Muscle of leg (tissue), 11 donors: ENCODE data around the gene MBTPS1. TPM values are rescaled to one million over a fixed set of nuclear protein-coding genes. Genes with fewer than 3 reads are reported as not detected.

Experiments used
- DNase-seq: peaks from one replicate; pipeline ENCODE4 v3.0.0; 2013
- H3K27ac ChIP-seq: one replicate; pipeline ENCODE4 v1.5.1; 2013; ENCODE audit warnings: mild to moderate bottlenecking, low read length, control low read depth
- H3K27me3 ChIP-seq: one replicate; pipeline ENCODE4 v1.6.1; 2013; ENCODE audit warnings: low read length; ENCODE audit not compliant: control insufficient read depth, insufficient read depth
- H3K36me3 ChIP-seq: one replicate; pipeline ENCODE4 v1.6.1; 2013; ENCODE audit warnings: low read length; ENCODE audit not compliant: control insufficient read depth, insufficient read depth
- H3K4me1 ChIP-seq: one replicate; pipeline ENCODE4 v1.6.1; 2013; ENCODE audit warnings: low read length; ENCODE audit not compliant: control insufficient read depth, insufficient read depth
- H3K4me3 ChIP-seq: one replicate; pipeline ENCODE4 v1.5.1; 2013; ENCODE audit warnings: low read length, control low read depth
- H3K9me3 ChIP-seq: replicated peaks from 2 replicates; pipeline ENCODE4 v1.6.1; 2013; ENCODE audit warnings: low read depth, low read length; ENCODE audit not compliant: control insufficient read depth
- WGBS: methylation state at CpG from one replicate; pipeline ENCODE4 v1.1.5; 2013; ENCODE audit warnings: missing lambda C conversion rate; ENCODE audit not compliant: insufficient coverage; 5-methylcytosine and 5-hydroxymethylcytosine counted together
- polyA plus RNA-seq, 8 donors: library from polyadenylated mRNA; unstranded; fragments of 120-200 nt; gene quantifications; one replicate each; pipeline versions ENCODE4 v1.2.1 to v1.2.3, GENCODE V29; 2013; ENCODE audit warnings: inconsistent platforms in 1 of 8, low replicate concordance in 1 of 8; ENCODE audit not compliant: insufficient read length in 8 of 8, insufficient read depth in 1 of 8
- total RNA-seq: library from RNA; stranded (reverse); fragments of 120-200 nt; gene quantifications from one replicate; pipeline ENCODE4 v1.2.4, GENCODE V29; 2013

MBTPS1 gene
- total and polyA plus RNA-seq, 9 donors = 54.8 to 91.7 (median 70.2) TPM

DNA sequence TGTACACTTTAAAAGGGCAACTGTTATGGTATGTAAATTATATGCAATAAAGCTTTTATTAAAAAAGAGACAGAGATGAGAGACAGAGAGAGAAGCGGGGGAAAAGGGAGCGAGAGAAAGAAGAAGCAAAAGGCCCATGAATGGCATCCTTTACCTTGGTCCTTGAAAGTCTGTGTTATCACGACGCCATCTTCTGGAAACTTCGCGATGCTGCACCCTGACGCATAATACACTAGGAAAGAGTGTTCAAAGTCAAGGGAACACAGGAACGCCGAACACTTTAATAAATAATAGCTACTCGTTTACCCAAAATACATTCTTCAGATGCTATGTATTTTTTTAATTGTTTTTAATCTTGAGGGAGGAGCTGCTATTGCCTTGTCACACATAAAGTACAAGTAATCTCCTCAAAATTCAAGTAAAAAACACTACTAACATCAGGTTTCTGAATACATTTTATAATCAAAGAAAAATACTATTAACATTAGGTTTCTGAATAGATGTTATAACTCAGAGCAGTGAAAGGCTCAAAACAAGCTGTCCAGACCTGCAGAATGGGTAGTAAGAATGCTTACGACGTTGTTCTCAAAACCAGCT is 51.1 kb downstream of the MBTPS1 start:
- WGBS = 12% methylated on average over 4 of the region's 12 CpGs
- Histone ChIP-seq H3K36me3 (peaks cover 62% of the 10 kb centered on the region), H3K9me3 (no peaks in the 10 kb centered on the region), H3K4me1 (peaks cover 14% of the 10 kb centered on the region), H3K4me3 (no peak overlapping the region), H3K27ac (no peak overlapping the region), H3K27me3 (no peaks in the 10 kb centered on the region)
- DNase-seq = peak; percentile 62

- H3K4me1 ChIP-seq = peaks cover 14% of the 10 kb centered on the region
- H3K36me3 ChIP-seq = peaks cover 63% of the 10 kb centered on the region
- WGBS = 85% methylated on average over 2 of the region's 4 CpGs
- no peak overlapping the region for H3K4me3 ChIP-seq
- H3K27me3 ChIP-seq = no peaks in the 10 kb centered on the region
- no peaks in the 10 kb centered on the region for H3K9me3 ChIP-seq
- no peak overlapping the region for H3K27ac ChIP-seq
- DNase-seq = no peak
Measured at GRCh38 chr16:84063980-84064379, 52.8 kb downstream of the MBTPS1 start.

GRCh38 chr16:84062734-84063640 is 53.8 kb downstream of the MBTPS1 start:
- H3K27ac ChIP-seq = no peak overlapping the region
- H3K4me3 ChIP-seq = no peak overlapping the region
- peak; percentile 56 for DNase-seq
- no peaks in the 10 kb centered on the region for H3K9me3 ChIP-seq
- no peaks in the 10 kb centered on the region for H3K27me3 ChIP-seq
- H3K4me1 ChIP-seq = peaks cover 9% of the 10 kb centered on the region
- peaks cover 64% of the 10 kb centered on the region for H3K36me3 ChIP-seq
- WGBS = 48% methylated on average over 16 of the region's 25 CpGs

DNA sequence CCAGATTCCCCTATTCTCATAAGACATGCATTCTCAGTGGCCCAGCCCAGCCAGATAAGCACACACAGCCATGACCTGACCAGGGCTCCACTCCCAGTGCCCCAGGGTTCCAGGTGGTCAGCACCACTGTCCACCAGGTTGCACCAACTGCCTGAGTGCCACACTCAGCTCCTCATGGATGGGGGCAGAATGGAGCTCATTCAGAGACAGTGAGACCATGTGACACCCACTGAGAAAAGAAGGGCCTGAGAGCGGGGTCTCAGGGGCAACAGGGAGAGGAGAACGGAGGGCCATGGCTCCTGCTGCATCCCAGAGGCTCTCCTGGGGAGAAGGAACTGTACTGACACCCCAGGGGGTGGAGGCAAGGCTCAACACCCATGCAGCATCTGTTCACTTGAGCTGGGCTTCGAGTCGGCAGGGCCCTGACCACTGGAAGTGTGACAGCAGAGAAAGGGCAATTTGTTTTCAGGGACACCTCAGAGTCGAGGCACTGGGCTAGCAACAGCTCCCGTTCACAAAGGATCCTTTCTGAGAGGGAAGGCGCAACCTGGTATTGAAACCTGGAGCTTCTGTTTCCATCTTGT is 55.4 kb downstream of the MBTPS1 start:
- Histone ChIP-seq H3K4me3 (no peak overlapping the region), H3K27me3 (no peaks in the 10 kb centered on the region), H3K9me3 (no peaks in the 10 kb centered on the region), H3K36me3 (peaks cover 67% of the 10 kb centered on the region), H3K27ac (no peak overlapping the region), H3K4me1 (peaks cover 9% of the 10 kb centered on the region)
- WGBS = 87% methylated on average over 7 of the region's 7 CpGs
- DNase-seq = no peak

DNA sequence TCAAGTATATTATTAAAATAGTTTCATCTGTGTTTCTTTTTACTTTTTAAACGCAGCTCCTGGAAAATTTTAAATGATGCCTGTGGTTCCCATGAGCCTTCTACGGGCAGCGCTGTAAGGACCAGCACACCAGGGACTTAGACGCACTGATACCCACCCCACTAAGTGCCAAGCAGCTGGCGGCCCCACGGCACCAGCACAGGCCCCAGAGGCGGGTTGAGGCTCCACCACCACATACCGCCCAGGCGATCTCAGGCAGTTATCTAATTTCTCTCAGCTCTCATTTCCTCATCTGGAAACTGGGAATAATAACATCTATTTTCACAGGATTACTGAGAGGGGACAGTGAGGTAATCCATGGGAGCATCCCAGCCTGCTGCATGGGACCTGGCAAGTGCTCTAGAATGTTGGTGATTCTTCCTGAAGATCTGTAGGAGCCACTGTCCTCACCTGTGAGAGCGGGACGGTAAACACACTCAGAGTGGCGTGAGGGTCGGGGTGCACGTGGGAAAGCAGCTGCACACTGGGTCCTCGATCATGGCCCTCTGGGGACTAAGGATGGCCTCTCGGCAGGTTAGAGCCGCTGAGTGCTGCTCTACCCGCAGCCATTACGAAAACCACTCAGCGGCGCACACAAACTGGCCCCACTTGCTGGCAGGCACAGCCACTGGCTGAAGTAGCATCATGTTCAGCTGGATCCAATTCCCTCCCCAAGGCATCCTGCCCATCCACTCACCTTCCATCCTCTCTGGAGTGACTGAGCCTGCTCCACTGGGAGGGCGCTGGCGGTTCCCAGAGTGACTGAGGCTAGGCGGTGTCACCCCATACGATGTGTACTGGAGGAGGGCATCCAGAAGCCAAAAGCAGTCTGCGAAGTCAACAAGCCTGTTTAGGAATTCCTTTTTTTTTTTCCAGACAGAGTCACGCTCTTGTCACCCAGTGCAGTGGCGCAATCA is 56.5 kb downstream of the MBTPS1 start:
- DNase-seq = no peak
- H3K4me3 ChIP-seq = no peak overlapping the region
- peaks cover 76% of the 10 kb centered on the region for H3K36me3 ChIP-seq
- H3K27me3 ChIP-seq = no peaks in the 10 kb centered on the region
- peaks cover 9% of the 10 kb centered on the region for H3K4me1 ChIP-seq
- H3K9me3 ChIP-seq = no peaks in the 10 kb centered on the region
- 90% methylated on average over 22 of the region's 28 CpGs for WGBS
- no peak overlapping the region for H3K27ac ChIP-seq

DNA sequence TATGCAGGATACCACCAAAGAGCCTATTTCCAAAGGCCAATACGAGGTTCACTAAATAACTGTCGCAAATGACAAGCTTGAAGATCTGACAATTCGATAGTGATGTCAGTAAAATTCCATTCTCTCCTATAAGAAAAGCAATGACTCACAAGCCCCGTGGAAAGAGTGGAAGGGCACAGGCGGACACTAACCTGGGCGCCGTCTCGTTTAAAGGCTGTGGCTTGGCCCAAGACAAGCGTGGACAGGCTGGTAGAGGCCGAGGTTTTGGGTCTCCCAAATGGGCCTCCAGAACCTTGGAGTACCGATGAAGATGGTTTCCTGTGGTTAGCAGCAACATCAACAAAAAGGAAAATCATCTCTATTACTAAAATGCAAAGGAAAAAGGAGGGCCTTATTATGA is 57.6 kb downstream of the MBTPS1 start:
- DNase-seq = no peak
- H3K9me3 ChIP-seq = no peaks in the 10 kb centered on the region
- H3K4me3 ChIP-seq = no peak overlapping the region
- no peaks in the 10 kb centered on the region for H3K27me3 ChIP-seq
- WGBS = no CpG with 5 or more reads among the region's 11 CpGs
- peaks cover 87% of the 10 kb centered on the region for H3K36me3 ChIP-seq
- peaks cover 9% of the 10 kb centered on the region for H3K4me1 ChIP-seq
- no peak overlapping the region for H3K27ac ChIP-seq

DNA sequence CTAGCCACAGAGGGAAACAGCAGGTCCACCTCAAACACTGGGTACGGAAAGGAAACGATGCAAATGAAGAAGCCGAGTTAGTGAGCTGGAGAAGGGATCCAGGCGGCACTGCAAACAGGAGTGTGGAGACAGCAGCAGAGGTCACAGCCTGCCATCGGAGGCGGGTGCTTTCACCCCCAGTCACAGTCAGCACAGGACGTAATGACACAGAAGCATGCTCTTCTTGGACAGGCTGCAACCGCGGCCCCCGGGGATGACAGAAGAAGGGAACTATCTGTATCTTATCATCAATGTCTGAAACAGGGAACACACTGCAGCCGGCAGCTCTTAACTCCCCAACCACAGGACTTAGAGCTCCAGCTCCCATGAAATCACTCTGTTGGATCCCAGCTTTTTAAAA is 58.1 kb downstream of the MBTPS1 start:
- 90% methylated on average over 6 of the region's 11 CpGs for WGBS
- Histone ChIP-seq H3K4me1 (peaks cover 9% of the 10 kb centered on the region), H3K36me3 (peaks cover 90% of the 10 kb centered on the region), H3K4me3 (no peak overlapping the region), H3K27ac (no peak overlapping the region), H3K27me3 (no peaks in the 10 kb centered on the region), H3K9me3 (no peaks in the 10 kb centered on the region)
- DNase-seq = no peak

GRCh38 chr16:84058211-84058610 is 58.5 kb downstream of the MBTPS1 start:
- peaks cover 93% of the 10 kb centered on the region for H3K36me3 ChIP-seq
- no peak overlapping the region for H3K4me3 ChIP-seq
- no peak overlapping the region for H3K27ac ChIP-seq
- H3K9me3 ChIP-seq = no peaks in the 10 kb centered on the region
- WGBS = 94% methylated on average over 11 of the region's 15 CpGs
- DNase-seq = no peak
- peaks cover 8% of the 10 kb centered on the region for H3K4me1 ChIP-seq
- H3K27me3 ChIP-seq = no peaks in the 10 kb centered on the region

DNA sequence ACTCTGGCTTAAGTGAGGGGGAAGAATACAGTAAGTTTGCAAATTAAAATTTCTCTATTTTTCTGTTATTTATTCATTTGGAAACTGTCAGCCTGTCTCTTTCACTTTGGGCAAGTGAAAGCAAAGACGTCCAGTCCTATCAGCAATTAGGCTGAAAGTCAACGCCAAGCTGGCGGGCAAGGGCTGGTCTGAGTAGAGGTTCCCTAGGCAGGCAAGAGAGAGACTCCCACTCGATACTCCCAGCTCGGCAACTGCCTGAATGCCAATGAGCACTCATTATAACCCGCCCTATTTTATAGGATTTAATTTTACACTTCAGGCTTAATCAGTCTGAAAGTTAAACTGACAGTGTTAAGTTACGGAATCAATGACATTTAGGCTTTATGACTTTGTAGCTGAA is 59.8 kb downstream of the MBTPS1 start:
- no peak for DNase-seq
- no peaks in the 10 kb centered on the region for H3K4me1 ChIP-seq
- H3K9me3 ChIP-seq = no peaks in the 10 kb centered on the region
- H3K27me3 ChIP-seq = no peaks in the 10 kb centered on the region
- no peak overlapping the region for H3K4me3 ChIP-seq
- 90% methylated on average over 3 of the region's 7 CpGs for WGBS
- H3K27ac ChIP-seq = no peak overlapping the region
- peaks cover 90% of the 10 kb centered on the region for H3K36me3 ChIP-seq
